ENCODE results near the gene EFNB2. TPM values are rescaled to one million over a fixed set of nuclear protein-coding genes. Genes with fewer than 3 reads are reported as not detected.

EFNB2 gene
- total and polyA plus RNA-seq, 2 of the 13 experiments (the other 11 are each of a cell fraction or from before 2014, with no cell fraction given): 0.11 to 0.20 TPM

DNA sequence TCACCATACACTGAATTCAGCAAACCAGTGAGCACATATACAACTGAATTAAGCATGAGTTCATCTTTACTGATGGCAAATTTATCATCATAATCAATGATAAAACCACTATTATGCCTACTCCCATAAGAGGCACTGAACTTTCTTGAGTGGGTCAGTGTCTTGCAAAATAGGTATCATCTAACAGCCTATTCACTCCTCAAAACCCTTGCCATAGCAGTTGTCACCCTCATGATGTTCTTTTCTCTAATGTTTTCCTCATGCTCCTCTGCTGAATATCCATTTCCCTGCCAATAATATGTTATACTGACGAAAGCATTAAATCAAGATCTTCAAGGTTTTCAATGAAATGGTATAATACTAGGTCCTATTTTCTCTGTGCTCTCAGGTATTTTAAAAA, 26.8 kb upstream of the EFNB2 start:
- TF ChIP-seq, protein P1, sequence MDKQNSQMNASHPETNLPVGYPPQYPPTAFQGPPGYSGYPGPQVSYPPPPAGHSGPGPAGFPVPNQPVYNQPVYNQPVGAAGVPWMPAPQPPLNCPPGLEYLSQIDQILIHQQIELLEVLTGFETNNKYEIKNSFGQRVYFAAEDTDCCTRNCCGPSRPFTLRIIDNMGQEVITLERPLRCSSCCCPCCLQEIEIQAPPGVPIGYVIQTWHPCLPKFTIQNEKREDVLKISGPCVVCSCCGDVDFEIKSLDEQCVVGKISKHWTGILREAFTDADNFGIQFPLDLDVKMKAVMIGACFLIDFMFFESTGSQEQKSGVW (CRISPR knock-in tag; IDR thresholded peaks at IDR 0.05; ENCODE audit: borderline replicate concordance): no peak
- no peak for TF ChIP-seq PHF20 (CRISPR knock-in tag; IDR thresholded peaks at IDR 0.05)
- no peak for TF ChIP-seq ZNF343 (CRISPR knock-in tag; IDR thresholded peaks at IDR 0.05)
- no peak for TF ChIP-seq AKNA (CRISPR knock-in tag; IDR thresholded peaks at IDR 0.05; ENCODE audit: borderline replicate concordance)
- no peak for TF ChIP-seq ZNF710 (CRISPR knock-in tag; IDR thresholded peaks at IDR 0.05; ENCODE audit: borderline replicate concordance)
- no peak for TF ChIP-seq TOE1 (CRISPR knock-in tag; IDR thresholded peaks at IDR 0.05)
- TF ChIP-seq MIER2 (CRISPR knock-in tag; IDR thresholded peaks at IDR 0.05): no peak
- no peak for TF ChIP-seq ZNF577 (CRISPR knock-in tag; IDR thresholded peaks at IDR 0.05; ENCODE audit: borderline replicate concordance, low read depth)
- no peak for TF ChIP-seq ZNF720 (CRISPR knock-in tag; IDR thresholded peaks at IDR 0.05)
- no peak for TF ChIP-seq ZBTB21 (CRISPR knock-in tag; IDR thresholded peaks at IDR 0.05)
- peaks cover 39% of the 10 kb centered on the region for H3K4me1 ChIP-seq (ENCODE audit: insufficient read depth, low read length)
- peaks cover 7 to 20% of the 10 kb centered on the region in 2 experiments for H3K36me3 ChIP-seq (replicated peaks in 1 of 2; ENCODE audit: control insufficient read depth in 1 of 2, insufficient read depth in 2 of 2, low read length in 2 of 2)
- CTCF ChIA-PET (ENCODE audit: low intra/inter-chr PET ratio, low total read pairs): no interaction called here
- no peaks in the 10 kb centered on the region; a peak in 1 of 5 replicates for H3K27me3 ChIP-seq (ENCODE audit: control insufficient read depth in 1 of 2, insufficient read depth in 2 of 2, low read length in 2 of 2)
- no peak overlapping the region for H3K4me2 ChIP-seq (ENCODE audit: low read depth, low read length)
- ATAC-seq (no peak), FAIRE-seq (no peak), DNase-seq (ENCODE audit: low spot score) (no peak)
- no peak overlapping the region for H3K4me3 ChIP-seq (replicated peaks in 1 of 3; ENCODE audit: insufficient read depth in 1 of 3, low read depth in 2 of 3, low read length in 3 of 3)
- no peak overlapping the region for H3K9ac ChIP-seq (ENCODE audit: insufficient read depth, low read depth, low read length)
- H3K79me2 ChIP-seq (ENCODE audit: insufficient read depth, low read length): peaks cover 95% of the 10 kb centered on the region
- intact Hi-C loops (cut with micrococcal nuclease; ENCODE audit: unreplicated experiment): loop anchor here (2.0 to 10.0 kb wide), 2 partner anchors 58 to 112 kb away; no protein-coding TSS in a partner anchor
- no peaks in the 10 kb centered on the region for H3K9me3 ChIP-seq (ENCODE audit: low read length)
- POLR2A ChIA-PET: no interaction called here
- in situ Hi-C loops (cut with HindIII; ENCODE audit: extremely low pct_ligation_motif_present, low pct_unique_long_range_greater_than_20kb): no loop called here
- H2AFZ ChIP-seq (ENCODE audit: low read length): no peak overlapping the region
- H4K20me1 ChIP-seq (ENCODE audit: insufficient read depth, low read length): peaks cover 72% of the 10 kb centered on the region
- H3K27ac ChIP-seq (ENCODE audit: extremely low read length, insufficient read depth, low read length): no peak overlapping the region
- no TSS peak for BruUV-seq (replicated peaks)
- WGBS (ENCODE audit: low lambda C conversion rate): 100% methylated on average over 1 of the region's 1 CpG
